Measurements from ENCODE around the gene TCEAL7.

- no peak for TF ChIP-seq CTCF (IDR thresholded peaks at IDR 0.05)
- TF ChIP-seq POLR2A (IDR thresholded peaks at IDR 0.05), result no peak
Measured at GRCh38 chrX:103373581-103373980, 43.5 kb downstream of the TCEAL7 start.

Data from uterus (tissue), 2 donors.